Medulla oblongata (tissue), 1 donor: ENCODE results near the gene CNN2.

Experiments used
- DNase-seq: peaks from one replicate; pipeline ENCODE4 v3.0.0-alpha.2; 2015; ENCODE audit errors: extremely low spot score

Gene CNN2

GRCh38 chr19:1065606-1066109 lies 39.2 kb downstream of the CNN2 start:
- no peak for DNase-seq

GRCh38 chr19:1066251-1066747 lies 39.9 kb downstream of the CNN2 start:
- no peak for DNase-seq

GRCh38 chr19:1066748-1067340 lies 40.4 kb downstream of the CNN2 start, which contains the start of gene ARHGAP45:
Gene ARHGAP45 (plus strand): TSS chr19:1067167. CDS start chr19:1067406, 239 bp downstream.
- DNase-seq, result peak; percentile 24

- no peak for DNase-seq
Observed at GRCh38 chr19:1067341-1067957, 41.0 kb downstream of the CNN2 start.

- peak; percentile 46 for DNase-seq
Observed at GRCh38 chr19:1068009-1069001, 41.9 kb downstream of the CNN2 start.

GRCh38 chr19:1069009-1069779 lies 42.8 kb downstream of the CNN2 start:
- DNase-seq, result peak; percentile 63

GRCh38 chr19:1070576-1070930 lies 44.1 kb downstream of the CNN2 start:
- DNase-seq, result no peak

- no peak for DNase-seq
Observed at GRCh38 chr19:1070931-1071791, 44.8 kb downstream of the CNN2 start.

- no peak for DNase-seq
Observed at GRCh38 chr19:1072371-1073015, 46.1 kb downstream of the CNN2 start.

- DNase-seq, result no peak
Observed at GRCh38 chr19:1073063-1073955, 46.9 kb downstream of the CNN2 start.

GRCh38 chr19:1073956-1074517 lies 47.6 kb downstream of the CNN2 start:
- no peak for DNase-seq

GRCh38 chr19:1074544-1075283 lies 48.3 kb downstream of the CNN2 start:
- no peak for DNase-seq

GRCh38 chr19:1076046-1076386 lies 49.6 kb downstream of the CNN2 start:
- no peak for DNase-seq

- peak; percentile 63 for DNase-seq
Observed at GRCh38 chr19:1076951-1077350, 50.5 kb downstream of the CNN2 start.

GRCh38 chr19:1079566-1080111 lies 53.2 kb downstream of the CNN2 start:
- no peak for DNase-seq

GRCh38 chr19:1080360-1081161 lies 54.2 kb downstream of the CNN2 start:
- no peak for DNase-seq
